Left lung (tissue), 10 donors: Measurements from ENCODE around the gene SOSTDC1. TPM values are rescaled to one million over a fixed set of nuclear protein-coding genes. Genes with fewer than 3 reads are reported as not detected.
A peak's percentile ranks its signal among the peaks of the same experiment; 100 is the strongest.
"Not testable (repeated sequence)": the region's sequence is repeated elsewhere in the genome, so short reads cannot be mapped to it uniquely, and the experiment has no call there.

Experiments used
- ATAC-seq: fragments of 200-7000 bp; cut with Tn5 transposase; one replicate; pipeline ENCODE4 v1.9.1; 2020; ENCODE audit warnings: moderate library complexity
- DNase-seq, 4 donors: peaks; one replicate each; pipeline ENCODE4 v3.0.0-alpha.2; 2013 to 2020
- H3K27ac ChIP-seq, 2 donors: fragments of 200-600 bp; sonication (generic) in 1 of 2; one replicate each; pipeline versions ENCODE4 v1.5.0 to v1.8.0; 2020 to 2021
- H3K27me3 ChIP-seq, 2 donors: fragments of 200-600 bp; sonication (generic) in 1 of 2; one replicate each; pipeline versions ENCODE4 v1.5.0 to v1.8.0; 2020 to 2021
- H3K36me3 ChIP-seq, 2 donors: fragments of 200-600 bp; sonication (generic) in 1 of 2; one replicate each; pipeline versions ENCODE4 v1.5.0 to v1.8.0; 2020 to 2021
- H3K4me1 ChIP-seq, 2 donors: fragments of 200-600 bp; one replicate each; pipeline ENCODE4 v1.8.0; 2021
- H3K4me3 ChIP-seq, 2 donors: fragments of 200-600 bp; sonication (generic) in 1 of 2; one replicate each; pipeline versions ENCODE4 v1.5.0 to v1.8.0; 2020 to 2021; ENCODE audit warnings: mild to moderate bottlenecking in 1 of 2
- H3K9me3 ChIP-seq, 2 donors: fragments of 200-600 bp; sonication (generic) in 1 of 2; one replicate each; pipeline versions ENCODE4 v1.5.0 to v1.8.0; 2020 to 2021
- CTCF ChIP-seq, 2 donors: fragments of 200-600 bp; sonication (generic) in 1 of 2; IDR thresholded peaks; one replicate each; pipeline versions ENCODE4 v1.5.0 to v1.8.0; 2021; ENCODE audit warnings: antibody characterized with exemption in 2 of 2
- intact Hi-C, 2 donors: fragments of 100-400 bp; cut with DNase I; formaldehyde crosslinking; loops; one replicate each; pipeline versions ENCODE4 v1.11.2 to v1.14.2; 2022
- polyA plus RNA-seq, 6 donors: library from polyadenylated mRNA; unstranded; fragments of 120-200 nt; gene quantifications; one replicate each; pipeline ENCODE4 v1.2.1, GENCODE V29; 2013; ENCODE audit not compliant: insufficient read length in 6 of 6
- total RNA-seq, 2 donors: library from RNA; stranded (reverse); fragmentation: NEBNext Ultra II Directional; extraction: Animal tissue kit (Norgen Biotek cat#: 25700); gene quantifications; one replicate each; pipeline ENCODE4 v1.2.1, GENCODE V29; 2021
- donor health status: DM: no; HTN: yes; CAD: no.
- donor health status: DM: no; HTN: no; CAD: no.

SOSTDC1 gene
- total and polyA plus RNA-seq, 8 donors, result 8.8 to 33.0 (median 25.9) TPM

- Histone ChIP-seq H3K4me3 (no peak overlapping the region), H3K36me3 (no peaks in the 10 kb centered on the region), H3K9me3 (no peaks in the 10 kb centered on the region), H3K27ac (no peak overlapping the region), H3K4me1 (no peaks in the 10 kb centered on the region), H3K27me3 (no peaks in the 10 kb centered on the region)
- intact Hi-C loops, result no loop called here
- no peak for TF ChIP-seq CTCF (IDR thresholded peaks at IDR 0.05)
- DNase-seq (no peak), ATAC-seq (no peak)
Measured at GRCh38 chr7:16511314-16511713, 45.8 kb upstream of the SOSTDC1 start.

- Histone ChIP-seq H3K9me3 (no peaks in the 10 kb centered on the region), H3K4me1 (no peaks in the 10 kb centered on the region), H3K27me3 (no peaks in the 10 kb centered on the region), H3K4me3 (no peak overlapping the region), H3K27ac (no peak overlapping the region), H3K36me3 (no peaks in the 10 kb centered on the region)
- intact Hi-C loops, result no loop called here
- ATAC-seq, result no peak
- no peak for DNase-seq
- TF ChIP-seq CTCF (IDR thresholded peaks at IDR 0.05), result no peak
Measured at GRCh38 chr7:16509829-16510228, 44.3 kb upstream of the SOSTDC1 start.

- ATAC-seq, H3K9me3 ChIP-seq, H3K36me3 ChIP-seq, H3K4me3 ChIP-seq, H3K27ac ChIP-seq, DNase-seq, intact Hi-C loops, H3K27me3 ChIP-seq, H3K4me1 ChIP-seq: not testable (repeated sequence)
Measured at GRCh38 chr7:16506422-16506821, 40.9 kb upstream of the SOSTDC1 start.

- ATAC-seq (no peak), DNase-seq (peak in 1 of 4 donors; percentile 6)
- Histone ChIP-seq H3K9me3 (no peaks in the 10 kb centered on the region), H3K27me3 (no peaks in the 10 kb centered on the region), H3K4me3 (no peak overlapping the region), H3K36me3 (no peaks in the 10 kb centered on the region), H3K27ac (no peak overlapping the region), H3K4me1 (no peaks in the 10 kb centered on the region)
- intact Hi-C loops, result no loop called here
- TF ChIP-seq CTCF (IDR thresholded peaks at IDR 0.05), result no peak
Measured at GRCh38 chr7:16504019-16504418, 38.5 kb upstream of the SOSTDC1 start.

GRCh38 chr7:16502303-16502702 is 36.8 kb upstream of the SOSTDC1 start:
- DNase-seq (peak in 1 of 4 donors; percentile 54), ATAC-seq (no peak)
- Histone ChIP-seq H3K4me1 (no peaks in the 10 kb centered on the region), H3K4me3 (no peak overlapping the region), H3K27me3 (no peaks in the 10 kb centered on the region), H3K9me3 (no peaks in the 10 kb centered on the region), H3K36me3 (no peaks in the 10 kb centered on the region), H3K27ac (no peak overlapping the region)
- no peak for TF ChIP-seq CTCF (IDR thresholded peaks at IDR 0.05)
- intact Hi-C loops, result no loop called here

GRCh38 chr7:16498122-16498521 is 32.6 kb upstream of the SOSTDC1 start:
- ATAC-seq (peak; percentile 89), DNase-seq (no peak)
- Histone ChIP-seq H3K36me3 (no peaks in the 10 kb centered on the region), H3K27ac (no peak overlapping the region), H3K27me3 (no peaks in the 10 kb centered on the region), H3K4me1 (no peaks in the 10 kb centered on the region), H3K9me3 (no peaks in the 10 kb centered on the region), H3K4me3 (no peak overlapping the region)
- TF ChIP-seq CTCF (IDR thresholded peaks at IDR 0.05), result no peak
- intact Hi-C loops, result no loop called here
